SK-N-DZ (cell line): ENCODE results near the gene SOWAHC.
"Not testable (repeated sequence)": the region's sequence is repeated elsewhere in the genome, so short reads cannot be mapped to it uniquely, and the experiment has no call there.

Experiments used
- DNase-seq: peaks from one replicate; pipeline ENCODE4 v3.0.0-alpha.2; 2015; ENCODE audit warnings: low spot score

The SOWAHC gene

DNA sequence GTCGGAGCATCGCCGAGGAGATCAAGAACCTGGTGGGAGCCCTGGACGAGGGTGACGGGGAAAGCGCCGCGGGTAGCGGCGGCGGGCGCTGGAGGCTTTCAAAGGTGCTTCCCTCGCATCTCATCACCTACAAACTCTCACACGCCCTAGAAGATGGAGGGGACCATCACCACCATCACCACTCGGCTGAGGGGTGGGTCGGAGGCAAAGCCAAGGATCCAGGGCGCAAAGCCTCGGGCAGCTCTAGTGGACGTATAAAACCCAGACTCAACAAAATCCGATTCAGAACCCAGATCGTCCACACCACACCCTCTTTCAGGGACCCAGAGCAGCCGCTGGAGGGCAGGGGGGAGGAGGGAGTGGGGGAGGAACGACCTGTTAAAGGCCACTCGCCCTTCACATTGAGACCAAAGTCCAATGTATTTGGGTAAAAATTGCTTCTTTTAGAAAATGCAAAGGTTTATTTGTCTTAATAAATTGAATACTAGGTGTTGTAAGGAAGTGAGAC, 1.5 kb downstream of the SOWAHC start:
- DNase-seq: no peak

DNA sequence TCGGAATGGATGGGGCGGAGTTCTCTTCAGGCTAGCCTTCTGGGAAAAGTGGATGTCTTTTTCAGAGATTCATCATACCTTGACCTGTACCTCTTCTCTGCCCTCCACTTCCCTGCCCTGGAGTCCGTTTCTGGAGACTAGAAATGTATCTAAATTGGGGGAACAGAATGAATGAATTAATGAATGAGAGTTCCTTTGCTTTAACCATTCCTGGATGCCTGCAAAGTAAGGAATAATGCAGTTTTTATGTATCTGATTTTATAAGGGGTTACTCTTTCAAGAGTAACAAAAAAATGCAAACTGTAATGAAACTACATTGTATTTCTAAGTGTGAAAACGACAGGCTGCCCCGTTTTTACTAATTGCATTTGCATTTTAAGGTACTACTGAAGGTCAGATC, 2.0 kb downstream of the SOWAHC start:
- DNase-seq: no peak

DNA sequence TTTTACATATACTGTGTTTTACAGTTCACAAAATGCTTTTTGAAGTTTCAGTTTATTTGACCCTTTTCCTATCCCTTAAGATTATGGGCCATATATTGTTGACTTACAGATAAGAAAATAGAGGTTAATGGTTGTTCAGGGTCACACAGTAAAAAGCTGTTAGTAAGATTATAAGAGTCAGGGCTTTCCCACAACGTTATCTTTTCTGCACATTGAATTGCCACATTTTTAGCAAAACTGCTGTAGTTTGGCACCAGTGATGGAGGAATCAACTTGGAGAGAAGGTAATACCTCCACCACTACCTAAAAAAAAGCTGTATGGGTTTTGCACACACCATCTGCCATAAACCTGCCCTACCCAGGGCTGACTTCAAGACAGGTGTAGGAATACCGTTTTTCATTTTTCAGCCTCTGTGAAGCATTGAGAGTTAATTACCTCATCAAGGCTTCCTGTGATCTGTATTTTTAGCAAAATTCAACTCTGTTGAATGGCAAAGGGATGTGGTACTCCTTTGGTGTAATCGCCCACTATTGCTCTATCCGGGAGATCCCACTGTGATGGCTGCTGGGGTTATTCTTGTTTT, 5.0 kb downstream of the SOWAHC start:
- DNase-seq: no peak

DNA sequence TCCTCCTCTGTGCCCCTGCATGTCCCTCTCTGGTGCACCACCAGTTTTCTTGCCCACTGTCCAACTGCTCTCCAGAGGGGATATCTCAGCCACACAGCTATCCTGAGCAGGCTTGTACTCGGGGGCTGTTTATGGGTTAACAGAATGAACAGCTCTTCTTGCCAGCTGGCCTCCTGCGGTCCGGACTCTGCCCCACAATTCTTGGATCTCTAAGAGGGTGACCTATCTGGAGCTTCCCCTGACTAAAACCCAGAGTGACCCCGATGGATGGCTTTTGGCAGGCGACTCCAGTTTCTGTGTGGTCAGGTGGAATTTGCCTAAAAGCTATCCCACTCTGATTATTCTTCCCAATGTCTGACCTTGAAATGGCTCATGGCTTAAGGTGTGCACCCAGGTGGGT, 9.1 kb downstream of the SOWAHC start:
- no peak for DNase-seq

DNA sequence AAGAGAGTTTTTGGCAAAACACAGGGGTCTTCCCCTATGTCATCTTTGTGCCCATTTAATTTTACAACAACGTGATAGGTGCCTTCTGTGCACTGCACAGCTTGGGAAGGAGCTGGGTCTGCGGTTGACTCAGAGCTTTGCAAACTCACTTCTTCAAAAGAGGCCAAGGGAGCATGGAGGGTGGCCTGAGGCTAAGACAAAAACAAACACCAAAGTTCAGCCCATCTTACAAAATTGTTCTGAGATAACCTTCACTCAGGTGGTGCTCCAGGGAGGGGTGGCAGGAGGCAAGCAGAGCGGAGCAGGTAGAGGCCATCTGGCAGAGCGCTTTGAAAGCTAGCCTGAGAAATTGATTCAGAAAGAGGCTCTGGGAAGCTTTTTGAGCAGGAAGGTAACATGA, 9.8 kb downstream of the SOWAHC start:
- DNase-seq: no peak

DNA sequence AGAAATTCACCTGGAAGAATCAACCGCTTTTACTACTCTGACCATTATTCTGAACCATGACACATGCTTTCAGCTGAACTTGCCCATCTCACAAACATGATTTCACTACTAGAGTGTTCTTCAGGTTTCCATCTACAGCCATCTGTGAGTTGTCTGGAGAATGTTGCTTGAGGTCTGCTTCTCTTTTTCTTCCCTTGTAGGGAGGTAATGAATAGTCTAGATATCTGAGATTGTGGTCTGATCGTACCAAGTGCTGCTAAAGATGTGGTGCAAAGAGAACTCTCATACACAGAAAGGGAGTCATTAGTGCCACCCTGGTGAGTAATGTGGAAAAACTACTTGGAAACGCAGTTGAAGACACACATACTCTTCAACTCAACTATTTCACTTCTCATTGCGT, 10.2 kb downstream of the SOWAHC start:
- no peak for DNase-seq

DNA sequence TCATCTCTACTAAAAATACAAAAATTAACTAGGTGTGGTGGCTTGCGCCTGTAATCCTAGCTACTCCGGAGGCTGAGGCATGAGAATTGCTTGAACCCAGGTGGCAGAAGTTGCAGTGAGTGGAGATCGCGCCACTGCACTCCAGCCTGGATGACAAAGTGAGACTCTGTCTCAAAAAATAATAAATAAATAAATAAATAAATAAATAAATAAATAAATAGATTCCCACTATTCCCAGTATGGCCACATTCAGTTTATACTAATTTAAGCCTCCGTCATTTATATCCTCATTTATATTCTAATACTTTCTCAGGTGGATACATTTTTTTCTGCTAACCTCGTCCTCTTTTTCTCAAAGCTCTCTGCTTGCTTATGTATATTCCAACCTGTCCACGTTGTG, 14.2 kb downstream of the SOWAHC start:
- DNase-seq: not testable (repeated sequence)

DNA sequence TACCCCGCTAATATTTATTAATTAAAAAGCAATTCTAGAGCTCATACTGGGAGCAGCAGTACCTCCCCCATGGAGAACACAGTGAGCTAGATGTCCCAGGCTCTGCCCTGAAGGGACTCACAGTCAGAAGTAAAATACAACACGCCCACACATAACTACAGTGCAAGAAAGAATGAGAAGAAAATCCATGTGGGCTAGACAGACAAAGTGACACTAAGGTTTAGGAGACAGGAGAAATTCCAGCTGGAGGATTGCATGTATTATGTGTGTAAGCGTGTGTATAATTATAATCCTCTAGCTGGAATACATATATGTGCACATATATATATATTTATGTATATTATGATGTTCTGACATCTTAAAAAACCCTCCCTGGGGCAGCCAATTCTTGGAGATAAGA, 15.7 kb downstream of the SOWAHC start:
- DNase-seq: no peak

DNA sequence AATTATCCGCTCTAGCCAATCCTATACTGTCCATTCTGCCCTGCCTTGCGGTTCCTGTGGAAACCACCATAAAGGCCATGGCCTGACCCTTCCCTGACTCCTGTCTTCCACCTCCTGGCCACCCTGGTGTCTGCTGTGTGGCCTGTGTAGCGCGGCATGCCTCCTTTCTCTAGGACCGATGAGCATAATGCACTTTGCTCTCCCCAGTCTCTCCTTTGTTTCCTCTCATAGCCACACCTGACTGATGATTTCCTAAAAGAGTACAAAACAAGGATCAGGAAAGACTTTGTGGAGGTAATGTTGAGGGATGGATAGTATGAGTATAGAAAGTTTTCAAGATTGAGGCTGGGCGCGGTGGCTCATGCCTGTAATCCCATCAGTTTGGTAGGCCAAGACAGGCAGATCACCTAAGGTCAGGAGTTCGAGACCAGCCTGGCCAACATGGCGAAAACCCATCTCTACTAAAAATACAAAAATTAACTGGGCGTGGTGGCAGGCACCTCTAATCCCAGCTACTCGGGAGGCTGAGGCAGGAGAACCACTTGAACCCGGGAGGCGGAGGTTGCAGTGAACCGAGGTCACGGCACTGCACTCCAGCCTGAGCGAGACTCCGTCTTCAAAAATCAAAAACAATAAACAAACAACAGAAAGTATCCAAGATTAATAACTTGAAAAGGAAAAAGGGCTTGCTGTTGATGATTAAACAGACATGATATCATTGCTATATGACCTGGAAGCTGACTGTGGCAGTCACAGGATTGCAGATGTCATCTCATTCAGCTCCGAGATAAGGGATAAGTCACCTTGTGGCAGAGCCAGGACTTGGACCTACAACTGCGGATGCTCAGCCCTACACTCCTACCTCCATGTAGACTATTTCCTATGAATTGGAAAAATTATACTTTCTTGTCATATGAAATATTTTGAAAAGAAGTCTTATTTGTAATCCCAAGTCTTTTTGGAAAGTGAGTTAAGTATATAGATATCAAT, 16.6 kb downstream of the SOWAHC start:
- DNase-seq: no peak

DNA sequence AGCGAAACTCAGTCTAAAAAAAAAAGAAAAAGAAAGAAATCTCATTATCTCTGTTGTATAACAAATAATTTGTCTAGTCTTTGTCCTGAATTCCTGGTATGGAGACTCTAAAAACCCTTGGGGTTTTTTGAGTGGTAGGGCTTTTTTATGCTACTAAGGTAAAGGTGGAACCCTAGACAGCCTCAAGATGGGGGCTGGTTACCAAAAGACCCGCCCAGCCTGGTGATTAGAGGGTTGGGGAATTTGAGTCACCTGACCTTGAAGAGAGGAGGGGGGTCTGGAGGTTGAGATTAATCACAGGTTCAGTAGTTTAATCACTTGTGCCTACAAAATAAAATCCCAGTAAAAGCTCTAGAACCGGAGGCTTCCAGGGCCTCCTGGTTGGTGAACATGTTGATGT, 17.6 kb downstream of the SOWAHC start:
- no peak for DNase-seq

DNA sequence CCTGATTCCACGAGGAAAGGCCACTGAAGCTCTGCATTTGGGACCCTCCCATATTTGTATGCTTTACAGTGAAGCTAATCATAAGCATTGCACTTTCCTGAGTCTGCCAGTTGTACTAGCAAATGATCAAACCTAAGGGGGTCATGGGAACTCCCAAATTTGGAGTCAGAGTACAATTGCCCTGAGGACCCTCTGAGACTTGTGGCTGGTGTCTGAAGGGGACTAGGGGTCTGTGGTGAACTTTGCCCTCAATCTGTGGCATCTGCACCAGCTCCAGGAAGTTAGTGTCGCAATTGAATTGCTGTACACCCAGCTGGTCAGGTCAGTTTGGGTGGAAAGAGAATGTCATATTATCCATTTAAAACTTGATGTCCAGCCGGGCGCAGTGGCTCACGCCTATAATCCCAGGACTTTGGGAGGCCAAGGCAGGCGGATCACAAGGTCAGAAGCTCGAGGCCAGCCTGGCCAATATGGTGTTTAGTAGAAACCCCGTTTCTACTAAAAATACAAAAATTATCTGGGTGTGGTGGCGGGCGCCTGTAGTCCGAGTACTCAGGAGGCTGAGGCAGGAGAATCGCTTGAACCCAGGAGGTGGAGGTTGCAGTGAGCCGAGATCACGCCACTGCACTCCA, 18.1 kb downstream of the SOWAHC start:
- no peak for DNase-seq

DNA sequence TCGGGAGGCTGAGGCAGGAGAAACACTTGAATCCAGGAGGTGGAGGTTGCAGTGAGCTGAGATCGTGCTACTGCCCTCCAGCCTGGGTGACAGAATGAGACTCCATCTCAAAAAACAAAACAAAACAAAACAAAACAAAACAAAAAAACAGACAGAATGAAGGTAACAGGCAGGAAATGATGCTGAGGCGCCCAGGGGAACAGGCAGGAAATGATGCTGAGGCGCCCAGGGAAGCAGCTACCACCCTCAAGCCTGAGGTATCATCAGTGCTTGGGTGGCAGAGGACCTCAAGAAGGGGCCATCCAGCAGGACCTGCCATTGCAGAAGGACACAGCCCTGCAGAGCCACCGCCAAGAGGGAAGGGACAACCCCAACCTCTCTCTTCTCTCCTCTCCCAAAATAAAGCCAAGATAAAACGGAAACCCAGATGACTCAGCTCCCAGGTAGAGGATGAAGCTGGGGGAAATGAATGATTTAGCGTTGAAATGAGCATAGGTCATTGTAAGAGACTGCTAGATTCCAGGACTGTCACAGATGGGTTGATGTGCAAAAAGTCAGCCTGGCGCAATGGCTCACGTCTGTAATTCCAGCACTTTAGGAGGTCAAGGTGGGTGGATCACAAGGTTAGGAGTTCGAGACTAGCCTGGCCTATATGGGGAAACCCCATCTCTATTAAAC, 19.3 kb downstream of the SOWAHC start:
- no peak for DNase-seq

DNA sequence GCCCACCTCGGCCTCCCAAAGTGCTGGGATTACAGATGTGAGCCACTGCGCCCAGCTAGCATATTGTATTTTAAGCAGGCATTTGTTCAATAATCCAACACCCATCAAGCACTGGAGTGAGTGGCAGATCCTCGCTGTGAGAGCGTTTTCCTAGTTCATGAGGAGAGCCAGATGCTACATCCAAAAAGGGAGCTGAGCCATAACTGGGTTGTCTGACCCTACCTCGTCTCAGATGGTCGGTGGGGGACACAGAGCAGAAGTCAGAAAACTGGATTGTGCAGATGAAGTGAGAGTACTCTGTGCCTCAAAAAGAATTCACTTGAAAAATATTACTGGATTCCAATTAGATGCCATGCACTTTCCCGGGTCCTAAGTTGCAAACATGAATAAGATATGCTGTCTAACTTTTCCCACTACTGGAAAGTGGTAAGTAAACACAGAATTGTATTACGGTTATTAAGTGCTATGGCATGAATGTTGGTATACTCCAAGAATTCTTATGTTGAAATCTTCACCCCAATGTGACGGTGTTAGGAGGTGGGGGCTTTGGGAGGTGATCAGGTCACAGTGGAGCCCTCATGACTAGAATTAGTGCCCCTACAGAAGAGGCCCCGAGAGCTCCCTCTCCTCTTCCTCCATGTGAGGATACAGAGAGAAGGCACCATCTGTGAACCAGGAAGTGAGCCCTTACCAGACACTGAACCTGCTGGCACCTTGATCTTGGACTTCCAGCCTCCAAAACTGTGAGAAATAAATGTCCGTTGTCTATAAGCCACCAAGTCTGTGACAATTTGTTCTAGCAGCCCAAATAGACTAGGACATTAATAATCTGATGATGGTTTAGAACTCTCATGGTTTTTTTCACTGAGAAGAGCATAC, 21.5 kb downstream of the SOWAHC start:
- DNase-seq: no peak

DNA sequence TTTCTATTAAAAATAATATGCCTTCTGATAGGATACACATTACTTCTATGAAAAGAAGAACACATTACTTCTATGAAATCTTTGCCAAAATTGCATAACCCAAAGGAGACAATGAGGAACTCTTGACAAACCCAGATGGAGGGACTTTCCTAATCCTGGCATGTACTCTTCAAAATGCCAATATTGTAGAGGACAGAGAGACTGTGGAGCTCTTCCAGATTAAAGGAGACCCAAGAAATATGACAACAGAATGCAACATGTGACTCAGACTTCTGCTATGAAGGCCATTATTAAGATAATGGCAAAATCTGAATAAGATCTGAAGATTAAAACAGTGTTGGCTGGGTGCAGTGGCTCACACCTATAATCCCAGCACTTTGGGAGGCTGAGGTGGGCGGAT, 22.2 kb downstream of the SOWAHC start:
- DNase-seq: no peak

DNA sequence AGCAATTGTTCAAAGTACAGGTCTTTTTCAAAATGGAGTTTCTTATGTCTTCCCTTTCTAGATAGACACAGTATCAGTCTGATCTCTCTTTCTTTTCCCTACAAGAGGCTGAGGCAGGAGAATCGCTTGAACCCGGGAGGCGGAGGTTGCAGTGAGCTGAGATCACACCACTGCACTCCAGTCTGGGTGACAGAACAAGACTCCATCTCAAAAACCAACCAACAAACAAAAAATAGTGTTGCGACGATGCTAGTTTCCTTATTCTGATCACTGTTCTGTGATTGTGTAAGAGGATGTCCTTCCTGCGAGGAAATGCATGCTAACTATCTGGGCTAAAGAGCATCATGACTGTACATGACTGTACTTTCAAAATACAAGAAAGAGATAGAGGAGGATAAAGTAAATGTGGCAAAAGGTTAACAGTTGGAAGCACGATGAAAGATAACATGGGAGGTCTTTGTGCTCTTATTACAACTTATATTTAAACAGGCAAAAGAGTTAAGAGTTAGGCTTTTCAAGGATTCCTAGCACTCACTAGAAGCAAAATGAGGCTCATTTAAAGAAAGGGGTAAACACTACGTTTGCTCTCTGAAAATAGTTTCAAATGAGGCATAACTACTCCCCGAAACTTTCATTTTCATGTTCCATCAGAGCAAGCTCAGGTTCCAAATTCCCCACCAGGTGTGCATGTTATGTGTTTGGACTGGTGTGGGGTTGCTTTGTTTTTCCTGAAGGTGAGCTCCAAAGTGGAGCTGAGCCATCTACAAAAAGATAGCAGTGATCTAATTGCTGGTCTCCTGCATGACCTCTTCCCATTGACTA, 23.8 kb downstream of the SOWAHC start:
- no peak for DNase-seq

DNA sequence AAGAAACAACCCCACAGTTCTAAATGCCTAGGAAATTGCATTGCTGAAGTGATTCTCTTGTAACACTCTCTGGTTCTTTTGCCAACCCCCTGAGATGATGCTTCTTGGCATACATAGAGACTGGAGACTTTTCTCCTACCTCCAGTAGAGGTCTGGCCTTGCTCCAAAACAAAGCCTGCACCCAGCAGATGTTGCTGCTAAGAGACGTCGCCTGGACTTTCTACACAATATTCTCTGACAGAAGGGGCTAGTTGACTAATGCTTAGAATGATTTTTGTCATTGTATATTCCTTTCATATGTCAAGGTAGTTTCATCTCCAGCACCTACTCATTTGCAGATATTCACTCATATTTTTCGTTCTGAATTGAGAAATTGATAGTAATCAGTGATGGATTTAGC, 24.6 kb downstream of the SOWAHC start:
- DNase-seq: no peak

DNA sequence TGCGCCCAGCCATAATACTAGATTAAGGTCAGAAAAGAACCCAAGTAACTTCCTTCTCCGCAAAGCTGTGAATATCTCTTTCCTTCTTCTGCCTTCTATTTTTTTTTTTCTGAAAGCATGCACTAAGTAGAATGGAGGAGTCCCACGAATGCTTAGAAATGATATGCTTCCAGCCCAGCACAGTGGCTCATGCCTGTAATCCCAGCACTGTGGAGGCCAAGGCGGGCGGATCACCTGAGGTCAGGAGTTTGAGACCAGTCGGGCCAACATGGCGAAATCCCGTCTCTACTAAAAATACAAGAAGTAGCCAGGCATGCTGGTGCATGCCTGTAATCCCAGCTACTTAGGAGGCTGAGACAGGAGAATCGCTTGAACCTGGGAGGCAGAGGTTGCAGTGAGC, 25.8 kb downstream of the SOWAHC start:
- DNase-seq: not testable (repeated sequence)

DNA sequence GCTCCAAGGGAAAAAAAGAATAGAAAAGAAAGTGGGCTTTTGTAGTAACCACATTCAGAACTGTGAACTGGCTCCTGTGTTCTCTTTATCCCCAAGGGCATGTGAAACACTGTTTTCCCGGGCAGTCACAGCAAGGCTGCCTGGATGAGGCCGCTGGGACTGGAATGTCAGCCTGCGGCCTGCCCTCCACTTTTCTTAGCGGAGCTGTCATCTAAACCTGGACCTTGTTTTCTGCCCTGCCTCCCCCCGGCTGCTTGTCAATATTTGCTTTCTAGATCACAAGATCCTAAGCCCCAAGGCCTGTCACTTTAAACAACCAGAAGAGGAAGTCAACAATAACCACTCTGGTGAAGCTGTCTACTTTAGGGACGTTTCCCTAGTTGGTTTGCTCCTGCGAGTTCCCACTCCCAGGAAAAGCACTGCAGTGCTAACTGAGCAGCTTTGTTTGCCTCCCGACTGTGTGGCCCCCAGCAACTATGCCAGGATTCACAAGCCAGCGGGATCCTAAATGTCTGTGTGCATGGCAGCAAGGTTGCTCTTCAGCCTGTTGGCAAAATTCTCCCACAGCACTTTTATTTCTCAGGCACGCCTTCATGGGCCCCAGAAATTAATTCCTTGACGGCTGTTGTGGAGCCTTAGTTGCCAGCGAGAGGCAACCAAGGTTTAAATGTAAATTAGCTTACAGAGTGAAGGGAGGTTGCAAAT, 30.6 kb downstream of the SOWAHC start:
- DNase-seq: no peak

DNA sequence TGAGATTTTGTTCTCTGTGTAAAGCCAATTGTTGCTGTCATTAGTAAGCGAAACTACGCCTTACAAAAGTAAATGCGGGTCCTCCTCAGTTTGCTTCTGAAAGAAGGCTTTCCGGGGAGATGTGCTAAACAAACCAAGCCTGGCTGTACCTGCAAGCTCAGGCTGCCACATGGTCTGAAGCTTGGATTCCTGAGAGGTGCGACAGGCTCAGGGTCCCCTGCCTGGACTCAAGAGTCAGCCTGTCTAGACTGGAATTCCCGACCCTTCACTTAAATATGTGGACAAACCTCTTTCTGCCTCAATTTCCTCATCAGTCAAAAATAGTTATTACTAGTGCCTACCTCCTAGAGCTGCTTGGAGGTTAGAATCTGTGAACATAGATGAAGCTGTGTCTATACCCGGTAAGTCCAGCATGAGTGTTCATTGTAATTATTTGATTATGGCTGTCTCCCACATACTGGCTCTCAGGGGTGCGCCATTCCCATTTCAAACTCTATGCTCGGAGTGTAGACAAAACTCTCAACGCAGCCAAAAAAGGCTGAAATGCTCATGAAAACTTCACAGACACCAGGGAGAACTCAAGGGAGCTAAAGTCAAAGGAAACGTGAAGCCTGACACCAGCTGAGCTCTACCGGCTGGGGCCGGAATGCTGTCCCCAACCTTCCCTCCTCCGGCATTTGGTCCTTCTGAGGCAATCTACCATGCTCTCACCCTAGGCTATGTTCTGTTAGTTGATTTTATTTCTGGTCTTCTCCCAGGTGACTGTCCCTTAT, 31.4 kb downstream of the SOWAHC start:
- no peak for DNase-seq
